ENCODE data around the gene PDE4D.

Gene PDE4D

GRCh38 chr5:59506285-59506877 is 387.1 kb downstream of the PDE4D start:
- DNase-seq (ENCODE audit: low read depth in 1 of 2, low spot score in 1 of 2) = no peak

GRCh38 chr5:59504043-59504442 is 389.5 kb downstream of the PDE4D start:
- Histone ChIP-seq H3K27me3 (ENCODE audit: insufficient read depth, poor library complexity, severe bottlenecking) (no peaks in the 10 kb centered on the region), H3K27ac (replicated peaks) (no peak overlapping the region), H3K4me3 (replicated peaks; ENCODE audit: insufficient read depth, low read length) (no peak overlapping the region)
- DNase-seq (ENCODE audit: low read depth in 1 of 2, low spot score in 1 of 2) = no peak
- no peak for TF ChIP-seq GABPA (IDR thresholded peaks at IDR 0.05; ENCODE audit: low read depth)
- TF ChIP-seq SPI1 (IDR thresholded peaks at IDR 0.05; ENCODE audit: borderline replicate concordance, low read depth) = no peak
- TF ChIP-seq POLR2AphosphoS5 (IDR thresholded peaks at IDR 0.05; ENCODE audit: low read depth) = no peak
- TF ChIP-seq, protein P1, sequence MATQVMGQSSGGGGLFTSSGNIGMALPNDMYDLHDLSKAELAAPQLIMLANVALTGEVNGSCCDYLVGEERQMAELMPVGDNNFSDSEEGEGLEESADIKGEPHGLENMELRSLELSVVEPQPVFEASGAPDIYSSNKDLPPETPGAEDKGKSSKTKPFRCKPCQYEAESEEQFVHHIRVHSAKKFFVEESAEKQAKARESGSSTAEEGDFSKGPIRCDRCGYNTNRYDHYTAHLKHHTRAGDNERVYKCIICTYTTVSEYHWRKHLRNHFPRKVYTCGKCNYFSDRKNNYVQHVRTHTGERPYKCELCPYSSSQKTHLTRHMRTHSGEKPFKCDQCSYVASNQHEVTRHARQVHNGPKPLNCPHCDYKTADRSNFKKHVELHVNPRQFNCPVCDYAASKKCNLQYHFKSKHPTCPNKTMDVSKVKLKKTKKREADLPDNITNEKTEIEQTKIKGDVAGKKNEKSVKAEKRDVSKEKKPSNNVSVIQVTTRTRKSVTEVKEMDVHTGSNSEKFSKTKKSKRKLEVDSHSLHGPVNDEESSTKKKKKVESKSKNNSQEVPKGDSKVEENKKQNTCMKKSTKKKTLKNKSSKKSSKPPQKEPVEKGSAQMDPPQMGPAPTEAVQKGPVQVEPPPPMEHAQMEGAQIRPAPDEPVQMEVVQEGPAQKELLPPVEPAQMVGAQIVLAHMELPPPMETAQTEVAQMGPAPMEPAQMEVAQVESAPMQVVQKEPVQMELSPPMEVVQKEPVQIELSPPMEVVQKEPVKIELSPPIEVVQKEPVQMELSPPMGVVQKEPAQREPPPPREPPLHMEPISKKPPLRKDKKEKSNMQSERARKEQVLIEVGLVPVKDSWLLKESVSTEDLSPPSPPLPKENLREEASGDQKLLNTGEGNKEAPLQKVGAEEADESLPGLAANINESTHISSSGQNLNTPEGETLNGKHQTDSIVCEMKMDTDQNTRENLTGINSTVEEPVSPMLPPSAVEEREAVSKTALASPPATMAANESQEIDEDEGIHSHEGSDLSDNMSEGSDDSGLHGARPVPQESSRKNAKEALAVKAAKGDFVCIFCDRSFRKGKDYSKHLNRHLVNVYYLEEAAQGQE (IDR thresholded peaks at IDR 0.05; ENCODE audit: insufficient replicate concordance, low read depth) = no peak
- TF ChIP-seq, protein P2, sequence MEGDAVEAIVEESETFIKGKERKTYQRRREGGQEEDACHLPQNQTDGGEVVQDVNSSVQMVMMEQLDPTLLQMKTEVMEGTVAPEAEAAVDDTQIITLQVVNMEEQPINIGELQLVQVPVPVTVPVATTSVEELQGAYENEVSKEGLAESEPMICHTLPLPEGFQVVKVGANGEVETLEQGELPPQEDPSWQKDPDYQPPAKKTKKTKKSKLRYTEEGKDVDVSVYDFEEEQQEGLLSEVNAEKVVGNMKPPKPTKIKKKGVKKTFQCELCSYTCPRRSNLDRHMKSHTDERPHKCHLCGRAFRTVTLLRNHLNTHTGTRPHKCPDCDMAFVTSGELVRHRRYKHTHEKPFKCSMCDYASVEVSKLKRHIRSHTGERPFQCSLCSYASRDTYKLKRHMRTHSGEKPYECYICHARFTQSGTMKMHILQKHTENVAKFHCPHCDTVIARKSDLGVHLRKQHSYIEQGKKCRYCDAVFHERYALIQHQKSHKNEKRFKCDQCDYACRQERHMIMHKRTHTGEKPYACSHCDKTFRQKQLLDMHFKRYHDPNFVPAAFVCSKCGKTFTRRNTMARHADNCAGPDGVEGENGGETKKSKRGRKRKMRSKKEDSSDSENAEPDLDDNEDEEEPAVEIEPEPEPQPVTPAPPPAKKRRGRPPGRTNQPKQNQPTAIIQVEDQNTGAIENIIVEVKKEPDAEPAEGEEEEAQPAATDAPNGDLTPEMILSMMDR (IDR thresholded peaks at IDR 0.05; ENCODE audit: insufficient read depth, low read length) = no peak

More at GRCh38 chr5:59506285-59506877, 387.1 kb downstream of the PDE4D start:
- Histone ChIP-seq H3K27me3 (ENCODE audit: insufficient read depth, poor library complexity, severe bottlenecking) (no peaks in the 10 kb centered on the region), H3K4me3 (replicated peaks; ENCODE audit: insufficient read depth, low read length) (no peak overlapping the region), H3K27ac (replicated peaks) (no peak overlapping the region)
- TF ChIP-seq, protein P2 (IDR thresholded peaks at IDR 0.05; ENCODE audit: insufficient read depth, low read length) = no peak
- TF ChIP-seq, protein P1 (IDR thresholded peaks at IDR 0.05; ENCODE audit: insufficient replicate concordance, low read depth) = no peak

DNA sequence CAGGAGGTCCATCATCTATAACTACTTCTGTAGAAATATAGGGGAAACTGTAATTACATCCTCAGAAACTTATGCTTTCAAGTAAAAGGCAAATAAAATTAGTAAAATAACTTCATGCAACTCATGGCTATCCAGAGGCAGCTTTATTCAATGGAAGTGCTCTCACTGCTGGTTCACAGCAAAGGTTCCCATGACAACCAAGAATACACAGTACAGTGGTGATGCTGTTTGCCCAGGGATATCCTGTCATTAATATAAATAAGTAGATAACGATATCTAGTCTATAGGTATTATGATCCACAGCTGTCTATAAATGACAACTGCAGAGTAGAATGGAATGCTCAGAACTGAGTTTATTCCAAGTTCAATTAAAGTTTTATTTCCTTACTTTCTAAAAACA is 390.3 kb downstream of the PDE4D start:
- TF ChIP-seq SPI1 (IDR thresholded peaks at IDR 0.05; ENCODE audit: borderline replicate concordance, low read depth) (no peak), POLR2AphosphoS5 (IDR thresholded peaks at IDR 0.05; ENCODE audit: low read depth) (no peak)

GRCh38 chr5:59501316-59501715 is 392.2 kb downstream of the PDE4D start:
- H3K27ac ChIP-seq (replicated peaks) = no peak overlapping the region
- no peak for DNase-seq (ENCODE audit: low read depth in 1 of 2, low spot score in 1 of 2)
- no peaks in the 10 kb centered on the region for H3K27me3 ChIP-seq (ENCODE audit: insufficient read depth, poor library complexity, severe bottlenecking)
- no peak overlapping the region for H3K4me3 ChIP-seq (replicated peaks; ENCODE audit: insufficient read depth, low read length)
- TF ChIP-seq, protein P2 (IDR thresholded peaks at IDR 0.05; ENCODE audit: insufficient read depth, low read length) = no peak
- TF ChIP-seq SPI1 (IDR thresholded peaks at IDR 0.05; ENCODE audit: borderline replicate concordance, low read depth) (no peak), GABPA (IDR thresholded peaks at IDR 0.05; ENCODE audit: low read depth) (no peak), POLR2AphosphoS5 (IDR thresholded peaks at IDR 0.05; ENCODE audit: low read depth) (no peak)
- TF ChIP-seq, protein P1 (IDR thresholded peaks at IDR 0.05; ENCODE audit: insufficient replicate concordance, low read depth) = no peak

More for the DNA sequence above, 390.3 kb downstream of the PDE4D start:
- Histone ChIP-seq H3K27ac (replicated peaks) (no peak overlapping the region), H3K4me3 (replicated peaks; ENCODE audit: insufficient read depth, low read length) (no peak overlapping the region), H3K27me3 (ENCODE audit: insufficient read depth, poor library complexity, severe bottlenecking) (no peaks in the 10 kb centered on the region)
- no peak for DNase-seq (ENCODE audit: low read depth in 1 of 2, low spot score in 1 of 2)
